ENCODE data around the gene C4orf50. TPM values are rescaled to one million over a fixed set of nuclear protein-coding genes. Genes with fewer than 3 reads are reported as not detected.

C4orf50 gene
- total RNA-seq, 1 donor from 2014 or later: 0.16 TPM

Other genes starting within 250 kb of the C4orf50 start
- gene CRMP1, start 125.3 kb downstream of the C4orf50 start, total RNA-seq: not detected in 2 replicates
- 10.3 and 11.3 TPM in 2 replicates for gene JAKMIP1, start 182.1 kb upstream of the C4orf50 start, total RNA-seq

All from activated CD4-positive, alpha-beta T cell treated with anti-CD3 and anti-CD28 coated beads, Interleukin-2, amount 10 ng/mL, durations not matched to agents 24 days and 14 days (primary cell).